Coronary artery (tissue), 2 donors: ENCODE measurements around the gene NFYC.

ENCODE experiments used
- DNase-seq: peaks from one replicate; pipeline ENCODE4 v3.0.0-alpha.2; 2017; ENCODE audit warnings: low spot score
- H3K27ac ChIP-seq, 2 donors: fragments of 200-600 bp; sonication (generic); one replicate each; pipeline ENCODE4 v1.5.1; 2016 to 2019
- H3K4me3 ChIP-seq: fragments of 200-600 bp; sonication (generic); 2 replicates; pipeline ENCODE4 v1.5.1; 2016; ENCODE audit warnings: mild to moderate bottlenecking, moderate library complexity
- TF ChIP-seq, protein P1 (sequence below): fragments of 200-600 bp; sonication (generic); IDR thresholded peaks from one replicate; pipeline ENCODE4 v1.5.1; 2019; ENCODE audit warnings: antibody characterized with exemption

NFYC gene

DNA sequence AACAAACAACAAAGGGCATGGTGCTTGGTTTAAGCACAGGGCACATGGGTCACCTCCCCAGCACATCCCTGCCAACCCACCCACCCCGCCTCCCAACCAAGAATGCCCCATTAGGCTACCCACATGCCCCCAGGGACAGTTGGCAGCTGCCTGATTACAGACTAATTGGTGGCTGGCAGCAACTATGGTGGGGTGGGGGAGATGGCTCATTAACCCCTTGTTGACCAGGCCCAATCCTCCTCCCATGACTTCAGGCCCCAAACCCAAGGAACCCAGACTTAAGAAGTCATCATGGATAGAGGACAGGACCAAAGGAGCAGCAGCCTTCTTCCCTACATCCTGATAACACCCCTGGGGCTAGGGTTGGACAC is 27.4 kb upstream of the NFYC start:
- Histone ChIP-seq H3K27ac (peak overlapping the region in 1 of 2 donors; percentile 91), H3K4me3 (peak overlapping the region; percentile 97)
- DNase-seq: no peak
- TF ChIP-seq, protein P1, sequence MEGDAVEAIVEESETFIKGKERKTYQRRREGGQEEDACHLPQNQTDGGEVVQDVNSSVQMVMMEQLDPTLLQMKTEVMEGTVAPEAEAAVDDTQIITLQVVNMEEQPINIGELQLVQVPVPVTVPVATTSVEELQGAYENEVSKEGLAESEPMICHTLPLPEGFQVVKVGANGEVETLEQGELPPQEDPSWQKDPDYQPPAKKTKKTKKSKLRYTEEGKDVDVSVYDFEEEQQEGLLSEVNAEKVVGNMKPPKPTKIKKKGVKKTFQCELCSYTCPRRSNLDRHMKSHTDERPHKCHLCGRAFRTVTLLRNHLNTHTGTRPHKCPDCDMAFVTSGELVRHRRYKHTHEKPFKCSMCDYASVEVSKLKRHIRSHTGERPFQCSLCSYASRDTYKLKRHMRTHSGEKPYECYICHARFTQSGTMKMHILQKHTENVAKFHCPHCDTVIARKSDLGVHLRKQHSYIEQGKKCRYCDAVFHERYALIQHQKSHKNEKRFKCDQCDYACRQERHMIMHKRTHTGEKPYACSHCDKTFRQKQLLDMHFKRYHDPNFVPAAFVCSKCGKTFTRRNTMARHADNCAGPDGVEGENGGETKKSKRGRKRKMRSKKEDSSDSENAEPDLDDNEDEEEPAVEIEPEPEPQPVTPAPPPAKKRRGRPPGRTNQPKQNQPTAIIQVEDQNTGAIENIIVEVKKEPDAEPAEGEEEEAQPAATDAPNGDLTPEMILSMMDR: no peak

DNA sequence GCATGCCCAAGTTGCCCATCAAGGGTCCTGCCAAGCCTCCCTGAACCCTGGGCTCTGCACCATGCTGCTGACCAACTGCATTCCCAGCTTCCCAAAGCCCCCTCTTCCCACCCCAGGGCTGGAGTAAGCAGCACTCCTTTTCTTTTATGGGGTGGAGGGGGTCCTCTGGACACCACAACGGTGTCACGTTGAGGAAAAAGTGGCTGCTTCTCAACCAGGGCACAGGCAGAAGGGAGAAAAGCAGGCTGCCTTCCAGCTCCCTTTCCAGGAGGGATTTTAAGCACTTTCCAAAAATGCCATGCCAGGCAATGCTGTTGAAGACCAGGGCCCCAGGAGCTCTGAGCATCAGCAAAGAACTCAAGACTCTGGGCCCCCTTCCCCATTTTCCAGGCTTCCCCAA is 26.7 kb upstream of the NFYC start:
- Histone ChIP-seq H3K27ac (peak overlapping the region; percentile 74 to 91), H3K4me3 (peak overlapping the region; percentile 97)
- DNase-seq: no peak
- TF ChIP-seq, protein P1: no peak

DNA sequence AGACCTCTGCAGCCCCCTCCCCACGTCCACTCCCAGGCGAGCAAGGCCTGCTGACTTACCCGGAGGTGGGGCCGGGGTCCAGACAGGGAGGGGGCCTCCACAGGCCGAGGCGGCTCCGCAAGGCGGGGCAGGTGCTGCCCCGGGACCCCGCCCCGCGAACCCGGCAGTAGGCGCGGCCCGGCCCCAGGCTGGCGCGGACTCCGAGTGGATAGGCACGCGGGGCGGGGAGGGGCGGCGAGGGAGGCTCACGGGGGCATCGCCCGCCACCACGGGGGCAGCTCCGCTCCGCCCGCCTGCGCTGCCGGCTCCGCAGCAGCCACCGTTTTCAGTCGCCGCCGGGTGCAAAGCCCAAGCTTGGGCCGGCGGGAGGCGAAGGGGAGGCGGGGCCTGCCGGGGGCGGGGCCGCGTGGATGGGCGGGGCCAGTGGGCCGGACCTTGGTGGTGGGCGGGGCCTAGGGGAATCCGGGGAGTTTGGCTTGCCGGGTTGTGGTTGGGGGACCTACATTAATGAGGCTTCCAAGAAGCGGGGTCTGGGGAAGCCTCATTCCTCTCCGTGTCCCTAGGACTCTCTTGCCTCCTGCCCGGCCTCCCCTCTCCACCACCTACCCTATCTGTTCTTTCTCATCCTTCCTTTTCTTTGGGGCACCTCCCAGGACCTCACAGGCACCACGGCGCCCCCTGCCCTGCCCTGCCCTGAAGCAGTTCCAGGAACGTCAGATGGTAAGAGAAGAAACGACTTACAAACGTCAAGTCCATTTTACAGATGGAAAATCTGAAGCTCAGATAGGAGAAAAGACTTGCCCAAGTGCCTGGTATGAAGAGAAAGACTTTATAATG is 26.0 kb upstream of the NFYC start, which contains the start of gene RIMS3:
Gene RIMS3, minus strand, starts transcription at position 348 of the 837 bp plus-strand sequence. CDS start 23,757 bp downstream, outside the sequence.
- peak within 1 kb of the TSS; percentile 74 to 91 for H3K27ac ChIP-seq
- peak within 1 kb of the TSS; percentile 97 for H3K4me3 ChIP-seq
- peak; percentile 86 for DNase-seq
- TF ChIP-seq, protein P1: no peak

DNA sequence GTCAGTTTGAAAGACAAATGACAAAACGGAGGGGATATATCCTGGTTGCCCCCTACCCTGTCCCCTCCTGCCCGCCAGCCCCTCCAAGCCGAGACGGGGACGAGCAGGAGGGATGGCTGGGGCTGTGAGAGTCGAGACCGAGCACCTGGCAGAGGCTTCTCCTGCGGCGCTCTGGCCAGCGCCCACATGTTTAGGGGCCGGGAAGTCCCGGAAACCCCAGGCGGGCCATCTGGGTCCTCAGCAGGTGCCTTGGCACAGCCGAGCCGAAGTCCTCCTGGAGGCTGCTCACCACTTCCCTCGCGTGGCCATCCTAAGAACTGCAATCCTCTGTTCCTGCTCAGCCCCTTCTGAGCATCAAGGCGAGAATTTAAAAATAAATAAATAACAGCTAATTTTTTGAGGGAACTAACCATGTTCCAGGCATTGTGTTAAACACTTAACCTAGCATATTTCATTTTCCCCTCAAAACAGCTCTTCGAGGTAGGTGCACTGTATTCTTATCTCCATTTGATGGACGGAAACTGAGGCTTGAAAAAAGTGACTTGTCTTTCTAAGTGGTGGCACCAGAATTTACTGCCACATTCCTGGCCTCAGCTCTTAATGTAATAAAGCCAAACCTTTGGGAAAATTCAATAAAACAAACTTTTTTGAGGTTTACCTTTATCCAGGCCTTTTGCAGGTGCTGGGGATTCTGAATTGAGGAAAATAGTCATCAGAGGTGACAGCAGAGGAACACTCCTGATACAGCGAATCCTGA is 22.6 kb upstream of the NFYC start:
- DNase-seq: no peak
- Histone ChIP-seq H3K27ac (no peak overlapping the region), H3K4me3 (peak overlapping the region; percentile 43)
- TF ChIP-seq, protein P1: peak; percentile 88

DNA sequence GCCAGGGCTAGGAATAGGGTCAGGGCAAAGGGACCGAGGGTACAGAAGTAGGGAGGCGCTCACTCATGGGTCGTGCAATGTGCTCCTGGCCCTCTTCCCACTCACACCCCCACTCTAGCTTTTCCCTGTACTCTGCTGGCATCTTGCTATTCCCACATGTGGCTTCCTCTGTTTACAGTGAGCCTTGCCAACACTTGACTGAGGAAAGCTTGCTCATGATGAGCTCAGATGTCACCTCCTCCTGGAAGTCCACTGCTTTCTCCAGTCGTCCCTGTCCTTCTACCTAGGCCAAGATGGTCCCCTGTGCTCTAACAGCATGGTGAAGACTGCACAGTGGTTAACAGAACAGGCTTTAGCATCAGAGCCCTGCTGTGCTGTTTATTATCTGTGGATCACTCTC is 18.1 kb upstream of the NFYC start:
- Histone ChIP-seq H3K27ac (no peak overlapping the region), H3K4me3 (no peak overlapping the region)
- no peak for DNase-seq
- TF ChIP-seq, protein P1: no peak

DNA sequence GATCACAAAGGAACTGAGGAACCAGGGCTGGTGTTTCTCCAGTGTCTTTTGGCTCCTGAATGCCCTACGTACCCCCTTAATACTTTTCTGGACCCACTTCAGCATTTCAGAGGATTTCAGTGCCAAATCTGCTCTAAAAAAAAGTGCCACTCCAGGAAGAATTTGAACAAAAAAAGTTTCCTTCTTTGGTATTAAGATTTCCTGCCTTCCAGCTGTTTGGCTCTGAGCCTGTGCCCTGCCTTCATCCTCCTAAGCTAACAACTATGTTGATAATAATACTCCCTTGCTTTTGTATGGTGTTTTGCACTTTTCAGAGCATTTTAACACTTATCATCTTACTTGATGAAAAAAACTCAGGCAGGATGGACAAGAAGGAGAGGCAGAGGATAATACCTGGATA is 15.0 kb upstream of the NFYC start:
- TF ChIP-seq, protein P1: no peak
- no peak for DNase-seq
- Histone ChIP-seq H3K27ac (no peak overlapping the region), H3K4me3 (no peak overlapping the region)
